Activated B cell treated with CpG ODN at 0.5 μM for 24 hours (primary cell): ENCODE measurements around the gene GPR108. TPM values are rescaled to one million over a fixed set of nuclear protein-coding genes. Genes with fewer than 3 reads are reported as not detected.
A peak's percentile ranks its signal among the peaks of the same experiment; 100 is the strongest.

Experiments
- ATAC-seq: fragments of 200-7000 bp; cut with Tn5 transposase; one replicate; pipeline ENCODE4 v1.10.0; 2021; ENCODE audit warnings: low read depth, mild to moderate bottlenecking, moderate library complexity
- CTCF ChIA-PET: fragments of 350-600 bp; sonication (Branson Sonifier 250); formaldehyde crosslinking; loops from one replicate; lab custom pipeline; 2021; ENCODE audit warnings: antibody characterized with exemption; lab: Charles Lee
- POLR2A ChIA-PET: fragments of 350-600 bp; sonication (Branson Sonifier 250); formaldehyde crosslinking; loops from one replicate; lab custom pipeline; 2021; ENCODE audit warnings: antibody characterized with exemption; lab: Charles Lee
- DNase-seq: peaks from one replicate; pipeline ENCODE4 v3.0.0; 2022
- H3K27ac Mint-ChIP-seq: one replicate; pipeline ENCODE4 v1.8.0; 2020; ENCODE audit warnings: mixed read lengths
- H3K27me3 Mint-ChIP-seq: one replicate; pipeline ENCODE4 v1.8.0; 2021; ENCODE audit warnings: mixed read lengths
- H3K36me3 Mint-ChIP-seq: one replicate; pipeline ENCODE4 v1.8.0; 2021; ENCODE audit warnings: low read depth, mixed read lengths
- H3K4me1 Mint-ChIP-seq: one replicate; pipeline ENCODE4 v1.8.0; 2021; ENCODE audit warnings: mixed read lengths
- H3K4me3 Mint-ChIP-seq: one replicate; pipeline ENCODE4 v1.8.0; 2020; ENCODE audit warnings: mild to moderate bottlenecking, mixed read lengths
- H3K9me3 Mint-ChIP-seq: one replicate; pipeline ENCODE4 v1.8.0; 2020; ENCODE audit warnings: mixed read lengths
- CTCF ChIP-seq: fragments of 200-600 bp; IDR thresholded peaks from one replicate; pipeline ENCODE4 v1.8.0; 2022; ENCODE audit warnings: antibody characterized with exemption, mild to moderate bottlenecking
- intact Hi-C: fragments of 100-400 bp; cut with micrococcal nuclease; formaldehyde crosslinking; loops from one replicate; pipeline ENCODE4 v1.15.1; 2024
- total RNA-seq: library from RNA; stranded (reverse); gene quantifications from 2 replicates; pipeline ENCODE4 v1.2.3, GENCODE V29; 2022

Gene GPR108
- total RNA-seq, 1 donor from 2014 or later, result 55.6 TPM

- CTCF ChIA-PET, result interaction anchor here (1.1 to 3.4 kb wide), 6 partner anchors 30 to 253 kb away, joined by 3 to 12 read pairs (median 5); partner anchors contain the start of gene TRIP10
- no peak overlapping the region for H3K4me3 Mint-ChIP-seq
- TF ChIP-seq CTCF, result no peak
- H3K36me3 Mint-ChIP-seq, result peaks cover 14% of the 10 kb centered on the region
- ATAC-seq (no peak), DNase-seq (no peak)
- POLR2A ChIA-PET, result interaction anchor here (0.6 to 10.1 kb wide), 3 partner anchors 32 to 406 kb away, joined by 3 to 333 read pairs (median 12); partner anchors contain the start of gene GPR108
- intact Hi-C loops, result loop anchor here (5.0 kb wide), 1 partner anchor 192 kb away; no protein-coding TSS in a partner anchor
- H3K9me3 Mint-ChIP-seq, result no peaks in the 10 kb centered on the region
- H3K4me1 Mint-ChIP-seq, result peaks cover 52% of the 10 kb centered on the region
- peak overlapping the region; percentile 44 for H3K27ac Mint-ChIP-seq
- H3K27me3 Mint-ChIP-seq, result no peaks in the 10 kb centered on the region
Measured at GRCh38 chr19:6769006-6769619, 31.7 kb upstream of the GPR108 start.

- no peak for ATAC-seq
- ChIA-PET CTCF (interaction anchor here (0.9 to 3.4 kb wide), 7 partner anchors 30 to 252 kb away, joined by 3 to 12 read pairs (median 4); partner anchors contain the start of gene TRIP10), POLR2A (interaction anchor here (0.6 to 10.1 kb wide), 5 partner anchors 27 to 405 kb away, joined by 3 to 333 read pairs (median 5); partner anchors contain the start of gene GPR108)
- intact Hi-C loops, result loop anchor here (5.0 kb wide), 1 partner anchor 191 kb away; no protein-coding TSS in a partner anchor
- H3K9me3 Mint-ChIP-seq, result no peaks in the 10 kb centered on the region
- H3K27ac Mint-ChIP-seq, result peak overlapping the region; percentile 85
- DNase-seq, result no peak
- peak overlapping the region; percentile 88 for H3K4me3 Mint-ChIP-seq
- H3K4me1 Mint-ChIP-seq, result peaks cover 46% of the 10 kb centered on the region
- TF ChIP-seq CTCF, result no peak
- H3K27me3 Mint-ChIP-seq, result no peaks in the 10 kb centered on the region
- H3K36me3 Mint-ChIP-seq, result peaks cover 9% of the 10 kb centered on the region
Measured at GRCh38 chr19:6768236-6768785, 30.9 kb upstream of the GPR108 start.

- no peak for TF ChIP-seq CTCF
- DNase-seq, result peak; percentile 87
- no peaks in the 10 kb centered on the region for H3K9me3 Mint-ChIP-seq
Measured at GRCh38 chr19:6767357-6768235, 30.2 kb upstream of the GPR108 start, which contains the start of gene SH2D3A. SH2D3A (minus strand) TSS chr19:6767435; CDS start chr19:6763748, 3,687 bp downstream.

DNA sequence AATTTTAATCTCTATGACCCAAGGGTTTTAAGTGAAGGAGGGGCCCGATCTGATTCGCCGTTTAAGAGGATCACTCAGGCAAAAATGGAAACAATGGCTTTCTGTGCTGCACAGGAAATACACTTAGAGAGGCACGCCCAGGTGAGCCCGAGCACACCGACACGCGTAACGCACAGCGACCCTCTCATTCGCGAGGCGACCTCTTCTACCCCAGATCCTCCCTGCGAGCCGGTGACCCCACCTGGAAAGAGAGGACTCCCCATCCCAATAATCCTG is 29.6 kb upstream of the GPR108 start:
- TF ChIP-seq CTCF, result no peak
- Mint-ChIP-seq H3K36me3 (peaks cover 7% of the 10 kb centered on the region), H3K27ac (peak overlapping the region; percentile 85), H3K27me3 (no peaks in the 10 kb centered on the region), H3K4me1 (peaks cover 41% of the 10 kb centered on the region), H3K9me3 (no peaks in the 10 kb centered on the region), H3K4me3 (peak overlapping the region; percentile 88)
- intact Hi-C loops, result loop anchor here (1.0 to 5.0 kb wide), 5 partner anchors 14 to 249 kb away; partner anchors contain the start of gene GPR108
- DNase-seq (no peak), ATAC-seq (peak; percentile 22)
- CTCF ChIA-PET, result no interaction called here
- POLR2A ChIA-PET, result interaction anchor here (1.9 to 10.1 kb wide), 2 partner anchors 26 to 35 kb away, joined by 5 to 333 read pairs; no protein-coding TSS in a partner anchor

More at GRCh38 chr19:6767357-6768235, 30.2 kb upstream of the GPR108 start, which contains the start of gene SH2D3A:
- Mint-ChIP-seq H3K27me3 (no peaks in the 10 kb centered on the region), H3K4me1 (peaks cover 46% of the 10 kb centered on the region), H3K36me3 (peaks cover 7% of the 10 kb centered on the region), H3K4me3 (peak within 1 kb of the TSS; percentile 88), H3K27ac (peak within 1 kb of the TSS; percentile 85)
- ChIA-PET CTCF (interaction anchor here (0.9 to 3.4 kb wide), 6 partner anchors 29 to 250 kb away, joined by 3 to 12 read pairs (median 6); partner anchors contain the start of gene TRIP10), POLR2A (interaction anchor here (1.2 to 10.1 kb wide), 4 partner anchors 26 to 95 kb away, joined by 5 to 333 read pairs (median 8); partner anchors contain the start of gene GPR108)
- intact Hi-C loops, result loop anchor here (1.0 to 5.0 kb wide), 5 partner anchors 14 to 249 kb away; partner anchors contain the start of gene GPR108
- peak; percentile 73 for ATAC-seq
